Ovary (tissue), 3 donors: ENCODE data around the gene PCSK9.

Experiments used
- CTCF ChIP-seq, 3 donors: fragments of 450-650 bp in 2 of 3; fragments of 200-600 bp in 1 of 3; IDR thresholded peaks; one replicate each; pipeline versions ENCODE4 v1.5.1 to v1.8.0; 2016 to 2022; ENCODE audit warnings: antibody characterized with exemption in 3 of 3, mild to moderate bottlenecking in 1 of 3
- EP300 ChIP-seq: sonication (generic); formaldehyde crosslinking; IDR thresholded peaks from one replicate; pipeline ENCODE4 v1.6.1; 2017; ENCODE audit warnings: antibody characterized with exemption
- donor health status: DM: no; HTN: no; CAD: no.

DNA sequence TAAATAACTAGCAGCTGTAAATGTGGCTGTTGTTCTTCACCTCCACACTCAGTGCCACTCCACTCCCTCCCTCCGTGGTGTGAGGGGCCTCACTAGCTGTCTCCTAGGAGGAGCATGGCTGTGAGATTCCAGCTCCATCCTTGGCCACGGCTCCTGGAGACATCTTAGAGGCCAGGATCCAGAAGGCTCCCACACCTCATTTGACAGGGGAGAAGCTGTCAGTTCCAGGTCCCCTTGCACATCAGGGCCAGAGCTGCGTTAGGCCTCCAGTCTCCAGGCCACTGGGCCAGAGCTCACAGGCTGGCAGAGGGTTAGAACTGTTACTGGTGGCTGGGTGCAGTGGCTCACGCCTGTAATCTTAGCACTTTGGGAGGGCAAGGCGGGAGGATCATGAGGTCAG lies 15.0 kb downstream of the PCSK9 start:
- TF ChIP-seq EP300 (no peak), CTCF (IDR thresholded peaks at IDR 0.05) (no peak)
